Large intestine (tissue), 3 donors: ENCODE measurements around the gene ALG11. TPM values are rescaled to one million over a fixed set of nuclear protein-coding genes. Genes with fewer than 3 reads are reported as not detected.
A peak's percentile ranks its signal among the peaks of the same experiment; 100 is the strongest.
"Not testable (repeated sequence)": the region's sequence is repeated elsewhere in the genome, so short reads cannot be mapped to it uniquely, and the experiment has no call there.

Experiments
- DNase-seq, 2 donors: peaks; one replicate each; pipeline versions ENCODE4 v3.0.0 to v3.0.0-alpha.2; 2013
- H3K27ac ChIP-seq: one replicate; pipeline ENCODE4 v1.5.1; 2013; ENCODE audit warnings: low read length
- H3K27me3 ChIP-seq: 2 replicates; pipeline ENCODE4 v1.6.1; 2013; ENCODE audit warnings: low read length; ENCODE audit not compliant: control insufficient read depth, insufficient read depth
- H3K36me3 ChIP-seq: 2 replicates; pipeline ENCODE4 v1.6.1; 2013; ENCODE audit warnings: low read length; ENCODE audit not compliant: control insufficient read depth, insufficient read depth
- H3K4me1 ChIP-seq: one replicate; pipeline ENCODE4 v1.6.1; 2013; ENCODE audit warnings: low read length; ENCODE audit not compliant: control insufficient read depth, insufficient read depth
- H3K4me3 ChIP-seq: one replicate; pipeline ENCODE4 v1.5.1; 2013; ENCODE audit warnings: low read length
- H3K9me3 ChIP-seq: one replicate; pipeline ENCODE4 v1.6.1; 2013; ENCODE audit warnings: mild to moderate bottlenecking, low read depth, low read length, moderate library complexity; ENCODE audit not compliant: control insufficient read depth
- WGBS: methylation state at CpG from one replicate; pipeline ENCODE4 v1.1.5; 2013; ENCODE audit warnings: low lambda C conversion rate; ENCODE audit not compliant: insufficient coverage; 5-methylcytosine and 5-hydroxymethylcytosine counted together
- polyA plus RNA-seq: library from polyadenylated mRNA; unstranded; fragments of 120-200 nt; gene quantifications from one replicate; pipeline ENCODE4 v1.2.1, GENCODE V29; 2013

Gene ALG11
- polyA plus RNA-seq, 1 donor, result 27.1 TPM

DNA sequence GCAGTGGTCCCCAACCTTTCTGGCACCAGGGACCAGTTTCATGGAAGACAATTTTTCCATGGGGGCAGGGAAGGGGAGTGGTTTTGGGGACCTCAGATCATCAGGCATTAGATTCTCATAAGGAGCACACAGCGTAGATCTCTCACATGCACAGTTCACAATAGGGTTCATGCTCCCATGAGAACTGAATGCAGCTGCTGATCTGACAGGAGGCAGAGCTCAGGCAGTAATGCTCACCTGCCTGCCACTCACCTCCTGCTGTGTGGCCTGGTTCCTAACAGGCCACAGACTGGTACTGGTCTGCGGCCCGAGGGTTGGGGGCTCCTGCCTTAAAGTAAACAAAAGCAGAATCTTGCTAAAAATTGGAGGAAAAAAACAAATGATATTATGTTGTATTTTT lies 48.9 kb downstream of the ALG11 start:
- no CpG with 5 or more reads among the region's 3 CpGs for WGBS

DNA sequence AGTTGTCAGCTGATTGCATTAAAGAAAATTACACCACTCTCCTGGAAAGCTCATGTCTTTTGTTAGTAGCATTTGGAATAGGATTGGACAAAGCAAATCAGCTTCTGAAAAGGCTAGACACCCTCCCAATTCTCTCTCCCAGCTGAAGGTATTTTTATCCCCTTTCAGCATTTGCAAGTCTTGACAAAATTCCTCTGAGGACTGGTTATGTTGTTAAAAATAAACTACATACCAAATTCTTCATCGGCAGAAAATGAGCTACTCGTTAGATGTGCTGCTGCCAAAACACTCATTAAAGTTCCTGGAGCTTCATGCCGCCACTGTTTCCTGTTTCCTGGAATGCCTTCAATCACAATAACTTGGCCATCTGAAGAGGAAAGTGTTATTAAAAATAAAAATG lies 49.4 kb downstream of the ALG11 start:
- no peaks in the 10 kb centered on the region for H3K36me3 ChIP-seq
- no peaks in the 10 kb centered on the region for H3K4me1 ChIP-seq
- DNase-seq, result no peak
- no CpG with 5 or more reads among the region's 3 CpGs for WGBS
- no peak overlapping the region for H3K27ac ChIP-seq
- H3K27me3 ChIP-seq, result no peaks in the 10 kb centered on the region
- peaks cover 13% of the 10 kb centered on the region for H3K9me3 ChIP-seq
- H3K4me3 ChIP-seq, result no peak overlapping the region

More for the DNA sequence above, 48.9 kb downstream of the ALG11 start:
- not testable (repeated sequence) for H3K4me1 ChIP-seq, H3K36me3 ChIP-seq, H3K27me3 ChIP-seq, H3K27ac ChIP-seq, DNase-seq, H3K4me3 ChIP-seq
- H3K9me3 ChIP-seq, result peaks cover 13% of the 10 kb centered on the region

DNA sequence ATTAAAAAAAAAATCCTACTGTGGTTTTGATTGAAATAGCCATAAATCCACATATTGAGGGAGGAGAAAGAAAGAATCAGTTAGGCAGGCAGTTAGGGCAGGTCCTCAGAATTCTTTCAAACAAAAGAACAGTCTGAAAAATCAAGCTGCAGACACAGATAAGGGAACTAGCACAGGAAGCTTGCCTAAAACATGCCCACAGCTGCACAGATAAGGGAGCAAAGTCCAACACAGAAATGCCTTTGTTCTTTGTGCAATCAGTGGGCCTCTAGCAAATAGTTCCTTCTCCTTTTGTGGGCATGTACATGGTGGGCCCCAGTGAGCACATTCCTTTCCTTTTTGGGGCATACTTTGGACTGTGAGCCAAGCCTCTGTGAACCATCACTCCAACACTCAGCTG lies 55.0 kb downstream of the ALG11 start:
- H3K9me3 ChIP-seq, result peaks cover 28% of the 10 kb centered on the region
- no peak overlapping the region for H3K4me3 ChIP-seq
- no peaks in the 10 kb centered on the region for H3K27me3 ChIP-seq
- H3K27ac ChIP-seq, result no peak overlapping the region
- no peak for DNase-seq
- no peaks in the 10 kb centered on the region for H3K36me3 ChIP-seq
- H3K4me1 ChIP-seq, result no peaks in the 10 kb centered on the region

DNA sequence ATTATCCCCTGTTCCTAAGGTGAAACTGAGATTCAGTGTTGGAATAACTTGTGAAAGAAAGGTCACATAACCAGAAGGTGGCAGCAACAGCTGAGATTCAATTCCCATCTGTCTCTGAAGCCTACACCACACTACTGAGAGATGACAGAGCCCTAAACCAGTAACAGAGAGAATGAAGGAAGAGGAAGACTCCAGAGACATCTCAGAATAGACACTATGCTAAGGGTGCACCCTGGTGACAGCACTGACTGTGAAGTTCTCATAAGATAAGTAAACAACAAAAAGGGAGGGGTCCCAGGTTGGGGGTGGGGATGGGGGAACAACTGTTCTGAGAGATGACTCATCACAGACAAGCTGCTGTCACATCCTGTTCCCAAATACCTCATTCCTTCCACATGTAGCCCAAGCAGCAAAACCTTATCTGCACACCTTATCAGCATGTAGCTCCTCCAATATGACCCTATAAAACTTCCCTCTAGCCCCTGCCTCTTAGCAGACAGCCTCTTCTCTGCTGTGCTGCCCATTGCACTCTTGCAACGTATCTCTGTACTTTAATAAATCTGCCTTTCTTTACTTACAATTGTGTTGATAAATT lies 58.8 kb downstream of the ALG11 start:
- Histone ChIP-seq H3K4me3 (no peak overlapping the region), H3K36me3 (no peaks in the 10 kb centered on the region), H3K27me3 (no peaks in the 10 kb centered on the region), H3K9me3 (peaks cover 20% of the 10 kb centered on the region), H3K4me1 (no peaks in the 10 kb centered on the region), H3K27ac (peak overlapping the region; percentile 15)
- DNase-seq, result peak; percentile 9 to 22
- WGBS, result no CpG with 5 or more reads among the region's 1 CpG

Other genes starting within 250 kb of the ALG11 start
- gene DHRS12, start 208.2 kb upstream of the ALG11 start, polyA plus RNA-seq, result 19.3 TPM
- 1.1 TPM for gene TMEM272, start 167.2 kb upstream of the ALG11 start, polyA plus RNA-seq
- gene CCDC70, start 150.4 kb upstream of the ALG11 start, polyA plus RNA-seq, result 0.15 TPM
- 47.4 TPM for gene ATP7B, start 948 bp upstream of the ALG11 start, polyA plus RNA-seq
- gene UTP14C, start 12.3 kb downstream of the ALG11 start, polyA plus RNA-seq, result 23.8 TPM
- 2.3 TPM for gene NEK5, start 116.7 kb downstream of the ALG11 start, polyA plus RNA-seq
- gene NEK3, start 147.2 kb downstream of the ALG11 start, polyA plus RNA-seq, result 35.4 TPM